T47D (cell line): ENCODE measurements around the gene AKT3.
"Not testable (repeated sequence)": the region's sequence is repeated elsewhere in the genome, so short reads cannot be mapped to it uniquely, and the experiment has no call there.

Source experiments
- DNase-seq, 2 experiments: peaks; one replicate each; pipeline versions ENCODE4 v3.0.0 to v3.0.0-alpha.2; 2011 to 2012; ENCODE audit warnings: low read depth in 1 of 2, low spot score in 1 of 2
- JUND ChIP-seq: IDR thresholded peaks from 2 replicates; pipeline ENCODE4 v1.6.1; 2012; ENCODE audit warnings: low read depth
- in situ Hi-C: cut with HindIII; loops from 2 replicates; pipeline ENCODE4 v1.10.0; 2016; ENCODE audit warnings: low sequenced_read_pairs, low pct_unique_long_range_greater_than_20kb

AKT3 gene

GRCh38 chr1:243680860-243681259 is 169.2 kb downstream of the AKT3 start:
- in situ Hi-C loops, result no loop called here
- no peak for TF ChIP-seq JUND
- DNase-seq, result peak in 1 of 2 experiments; percentile 10

- DNase-seq, result no peak
- TF ChIP-seq JUND, result no peak
- in situ Hi-C loops, result no loop called here
These were observed 177.4 kb downstream of the AKT3 start for GRCh38 chr1:243672539-243673074.

- no peak for DNase-seq
- in situ Hi-C loops, result no loop called here
- TF ChIP-seq JUND, result no peak
These were observed 182.5 kb downstream of the AKT3 start for GRCh38 chr1:243667591-243667990.

- in situ Hi-C loops, result no loop called here
- DNase-seq, result no peak
- TF ChIP-seq JUND, result no peak
These were observed 182.9 kb downstream of the AKT3 start for GRCh38 chr1:243667133-243667532.

GRCh38 chr1:243663651-243664050 is 186.4 kb downstream of the AKT3 start:
- DNase-seq, result no peak
- in situ Hi-C loops, result no loop called here
- TF ChIP-seq JUND, result no peak

- in situ Hi-C loops, DNase-seq: not testable (repeated sequence)
These were observed 187.9 kb downstream of the AKT3 start for GRCh38 chr1:243662169-243662568.

GRCh38 chr1:243658594-243659105 is 191.4 kb downstream of the AKT3 start:
- TF ChIP-seq JUND, result no peak
- in situ Hi-C loops, result no loop called here
- DNase-seq, result peak in 1 of 2 experiments; percentile 57

GRCh38 chr1:243657793-243658192 is 192.2 kb downstream of the AKT3 start:
- DNase-seq, result no peak
- in situ Hi-C loops, result no loop called here
- no peak for TF ChIP-seq JUND

GRCh38 chr1:243649530-243649929 is 200.5 kb downstream of the AKT3 start:
- DNase-seq, in situ Hi-C loops: not testable (repeated sequence)

GRCh38 chr1:243646841-243647240 is 203.2 kb downstream of the AKT3 start:
- DNase-seq, result no peak
- in situ Hi-C loops, result no loop called here
- no peak for TF ChIP-seq JUND

- TF ChIP-seq JUND, result no peak
- no peak for DNase-seq
- in situ Hi-C loops, result no loop called here
These were observed 204.8 kb downstream of the AKT3 start for GRCh38 chr1:243645281-243645680.

- DNase-seq, result no peak
- in situ Hi-C loops, result no loop called here
- TF ChIP-seq JUND, result no peak
These were observed 207.1 kb downstream of the AKT3 start for GRCh38 chr1:243642936-243643335.

GRCh38 chr1:243639027-243639658 is 210.9 kb downstream of the AKT3 start:
- in situ Hi-C loops, result no loop called here
- no peak for DNase-seq
- no peak for TF ChIP-seq JUND

GRCh38 chr1:243638186-243638585 is 211.9 kb downstream of the AKT3 start:
- no peak for DNase-seq
- in situ Hi-C loops, result no loop called here
- TF ChIP-seq JUND, result no peak
